Large intestine (tissue), 3 donors: Measurements from ENCODE around the gene MAPK8IP3. TPM values are rescaled to one million over a fixed set of nuclear protein-coding genes. Genes with fewer than 3 reads are reported as not detected.
"Not testable (repeated sequence)": the region's sequence is repeated elsewhere in the genome, so short reads cannot be mapped to it uniquely, and the experiment has no call there.

Source experiments
- DNase-seq, 2 donors: peaks; one replicate each; pipeline versions ENCODE4 v3.0.0 to v3.0.0-alpha.2; 2013
- H3K27ac ChIP-seq: one replicate; pipeline ENCODE4 v1.5.1; 2013; ENCODE audit warnings: low read length
- H3K27me3 ChIP-seq: 2 replicates; pipeline ENCODE4 v1.6.1; 2013; ENCODE audit warnings: low read length; ENCODE audit not compliant: control insufficient read depth, insufficient read depth
- H3K36me3 ChIP-seq: 2 replicates; pipeline ENCODE4 v1.6.1; 2013; ENCODE audit warnings: low read length; ENCODE audit not compliant: control insufficient read depth, insufficient read depth
- H3K4me1 ChIP-seq: one replicate; pipeline ENCODE4 v1.6.1; 2013; ENCODE audit warnings: low read length; ENCODE audit not compliant: control insufficient read depth, insufficient read depth
- H3K4me3 ChIP-seq: one replicate; pipeline ENCODE4 v1.5.1; 2013; ENCODE audit warnings: low read length
- H3K9me3 ChIP-seq: one replicate; pipeline ENCODE4 v1.6.1; 2013; ENCODE audit warnings: mild to moderate bottlenecking, low read depth, low read length, moderate library complexity; ENCODE audit not compliant: control insufficient read depth
- WGBS: methylation state at CpG from one replicate; pipeline ENCODE4 v1.1.5; 2013; ENCODE audit warnings: low lambda C conversion rate; ENCODE audit not compliant: insufficient coverage; 5-methylcytosine and 5-hydroxymethylcytosine counted together
- polyA plus RNA-seq: library from polyadenylated mRNA; unstranded; fragments of 120-200 nt; gene quantifications from one replicate; pipeline ENCODE4 v1.2.1, GENCODE V29; 2013

MAPK8IP3 gene
- polyA plus RNA-seq, 1 donor = 67.8 TPM

DNA sequence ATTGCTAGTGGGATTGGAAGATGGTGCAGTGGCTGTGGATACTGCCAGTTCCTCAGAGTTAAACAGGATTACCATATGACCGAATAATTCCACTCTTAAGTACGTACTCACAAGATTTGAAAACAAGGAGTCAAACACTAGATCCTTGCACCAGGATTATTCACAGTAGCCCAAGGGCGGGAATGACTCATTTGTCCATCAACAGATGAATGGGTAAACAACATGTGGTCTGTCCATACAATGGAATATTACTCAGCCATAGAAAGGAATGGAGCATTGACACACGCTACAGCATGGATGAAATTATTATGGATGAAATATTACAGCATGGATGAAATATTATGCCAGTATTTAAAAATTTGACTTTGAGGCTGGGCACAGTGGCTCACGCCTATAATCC lies 9.1 kb upstream of the MAPK8IP3 start:
- no peaks in the 10 kb centered on the region for H3K4me1 ChIP-seq
- peaks cover 72% of the 10 kb centered on the region for H3K36me3 ChIP-seq
- no peak overlapping the region for H3K27ac ChIP-seq
- no peaks in the 10 kb centered on the region for H3K27me3 ChIP-seq
- H3K4me3 ChIP-seq = no peak overlapping the region
- WGBS = 100% methylated on average over 1 of the region's 5 CpGs
- H3K9me3 ChIP-seq = no peaks in the 10 kb centered on the region
- no peak for DNase-seq

DNA sequence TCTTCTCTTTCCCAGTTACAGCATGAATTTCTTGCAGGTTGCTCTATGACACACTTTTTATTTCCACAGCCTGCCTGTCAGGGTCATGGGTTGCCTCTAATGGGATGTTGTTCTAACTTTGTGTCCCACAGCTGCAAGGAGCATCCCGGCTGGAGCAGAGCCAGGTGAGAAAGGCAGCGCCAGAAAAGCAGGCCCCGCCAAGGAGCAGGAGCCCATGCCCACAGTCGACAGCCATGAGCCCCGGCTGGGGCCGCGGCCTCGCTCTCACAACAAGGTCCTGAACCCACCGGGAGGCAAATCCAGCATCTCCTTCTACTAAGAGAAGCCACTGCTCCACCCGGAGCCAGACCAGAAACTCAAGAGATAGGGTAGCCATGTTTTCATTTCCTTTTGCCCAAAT lies 7.3 kb upstream of the MAPK8IP3 start:
- H3K36me3 ChIP-seq = peaks cover 59% of the 10 kb centered on the region
- no peaks in the 10 kb centered on the region for H3K9me3 ChIP-seq
- no peak overlapping the region for H3K27ac ChIP-seq
- no peak overlapping the region for H3K4me3 ChIP-seq
- WGBS = no CpG with 5 or more reads among the region's 10 CpGs
- no peaks in the 10 kb centered on the region for H3K4me1 ChIP-seq
- no peak for DNase-seq
- H3K27me3 ChIP-seq = no peaks in the 10 kb centered on the region

DNA sequence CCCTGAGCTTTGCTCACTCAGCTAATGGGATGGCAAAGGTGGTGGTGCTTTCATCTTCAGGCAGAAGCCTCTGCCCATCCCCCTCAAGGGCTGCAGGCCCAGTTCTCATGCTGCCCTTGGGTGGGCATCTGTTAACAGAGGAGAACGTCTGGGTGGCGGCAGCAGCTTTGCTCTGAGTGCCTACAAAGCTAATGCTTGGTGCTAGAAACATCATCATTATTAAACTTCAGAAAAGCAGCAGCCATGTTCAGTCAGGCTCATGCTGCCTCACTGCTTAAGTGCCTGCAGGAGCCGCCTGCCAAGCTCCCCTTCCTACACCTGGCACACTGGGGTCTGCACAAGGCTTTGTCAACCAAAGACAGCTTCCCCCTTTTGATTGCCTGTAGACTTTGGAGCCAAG lies 5.7 kb upstream of the MAPK8IP3 start:
- peaks cover 46% of the 10 kb centered on the region for H3K36me3 ChIP-seq
- no CpG with 5 or more reads among the region's 3 CpGs for WGBS
- no peaks in the 10 kb centered on the region for H3K27me3 ChIP-seq
- no peaks in the 10 kb centered on the region for H3K4me1 ChIP-seq
- DNase-seq = no peak
- no peaks in the 10 kb centered on the region for H3K9me3 ChIP-seq
- no peak overlapping the region for H3K4me3 ChIP-seq
- no peak overlapping the region for H3K27ac ChIP-seq

DNA sequence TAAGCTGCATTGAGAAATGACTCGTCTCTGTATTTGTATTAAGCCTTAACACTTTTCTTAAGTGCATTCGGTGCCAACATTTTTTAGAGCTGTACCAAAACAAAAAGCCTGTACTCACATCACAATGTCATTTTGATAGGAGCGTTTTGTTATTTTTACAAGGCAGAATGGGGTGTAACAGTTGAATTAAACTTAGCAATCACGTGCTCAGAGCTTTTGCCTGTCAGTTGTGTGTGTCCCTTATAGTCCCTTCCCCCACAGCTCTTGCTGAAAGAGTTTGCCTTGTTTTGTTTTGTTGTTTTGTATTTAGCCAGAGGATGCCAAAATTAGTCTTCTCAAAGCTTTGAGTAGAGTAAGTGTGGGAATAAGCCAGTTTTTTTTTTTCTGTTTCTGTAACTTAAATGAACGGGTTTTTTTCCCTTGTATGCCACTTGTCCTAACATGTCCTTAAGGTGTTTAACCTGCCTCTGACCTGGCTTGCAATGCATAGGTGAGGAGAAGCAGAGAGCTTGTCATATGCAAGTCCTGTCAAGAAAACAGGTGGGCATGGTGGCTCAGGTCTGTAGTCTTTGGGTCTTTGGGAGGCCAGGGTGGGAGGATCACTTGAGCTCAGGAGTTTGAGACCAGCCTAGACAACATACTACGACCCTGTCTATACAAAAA lies 4.6 kb upstream of the MAPK8IP3 start:
- Histone ChIP-seq H3K27me3 (no peaks in the 10 kb centered on the region), H3K27ac (no peak overlapping the region), H3K9me3 (no peaks in the 10 kb centered on the region), H3K4me3 (no peak overlapping the region), H3K4me1 (no peaks in the 10 kb centered on the region), H3K36me3 (peaks cover 44% of the 10 kb centered on the region)
- DNase-seq = no peak
- WGBS = 70% methylated on average over 2 of the region's 6 CpGs

DNA sequence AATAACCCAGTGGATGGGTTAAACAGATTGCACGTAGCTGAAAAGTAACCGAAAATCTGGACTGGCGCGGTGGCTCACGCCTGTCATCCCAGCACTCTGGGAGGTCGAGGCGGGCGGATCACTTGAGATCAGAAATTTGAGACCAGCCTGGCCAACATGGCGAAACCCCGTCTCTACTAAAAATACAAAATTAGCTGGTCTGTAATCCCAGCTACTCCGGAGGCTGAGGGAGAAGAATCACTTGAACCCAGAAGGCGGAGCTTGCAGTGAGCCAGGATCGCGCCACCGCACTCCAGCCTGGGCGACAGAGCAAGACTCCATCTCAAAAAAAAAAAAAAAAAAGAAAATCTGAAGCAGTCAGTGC lies 689 bp upstream of the MAPK8IP3 start:
- H3K27me3 ChIP-seq, H3K4me1 ChIP-seq, H3K9me3 ChIP-seq: not testable (repeated sequence)
- no CpG with 5 or more reads among the region's 16 CpGs for WGBS
- Histone ChIP-seq H3K36me3 (peaks cover 18% of the 10 kb centered on the region), H3K27ac (peak overlapping the region; percentile 95), H3K4me3 (peak overlapping the region; percentile 88)
- peak in 1 of 2 donors; percentile 6 for DNase-seq

DNA sequence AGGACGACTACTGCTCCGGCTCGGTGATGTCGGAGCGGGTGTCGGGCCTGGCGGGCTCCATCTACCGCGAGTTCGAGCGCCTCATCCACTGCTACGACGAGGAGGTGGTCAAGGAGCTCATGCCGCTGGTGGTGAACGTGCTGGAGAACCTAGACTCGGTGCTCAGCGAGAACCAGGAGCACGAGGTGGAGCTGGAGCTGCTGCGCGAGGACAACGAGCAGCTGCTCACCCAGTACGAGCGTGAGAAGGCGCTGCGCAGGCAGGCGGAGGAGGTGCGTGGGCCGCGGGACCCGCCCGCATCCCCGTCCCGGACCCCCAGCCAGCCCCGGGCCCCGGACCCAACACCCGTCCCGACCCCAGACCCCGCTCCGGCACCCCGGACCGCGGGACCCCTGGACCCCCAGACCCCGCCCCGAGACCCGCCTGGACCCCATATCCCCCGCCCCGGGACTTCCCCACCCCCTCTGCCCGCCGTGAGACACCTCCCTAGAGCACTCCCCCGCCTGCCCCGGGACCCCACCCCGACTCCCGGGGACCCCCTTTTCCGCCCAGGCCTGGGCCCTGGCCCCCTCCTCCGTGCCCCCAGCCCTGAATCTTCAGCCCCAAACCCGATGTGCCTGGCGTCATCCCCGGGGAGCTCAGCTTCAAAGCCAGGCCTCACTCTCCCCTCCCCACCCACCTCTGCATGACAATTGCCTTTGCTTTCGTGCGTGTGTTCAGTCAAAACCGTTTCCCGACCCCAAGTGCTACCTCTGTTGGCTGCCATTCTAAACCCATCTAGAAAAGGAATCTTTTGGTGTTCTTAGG lies 594 bp downstream of the MAPK8IP3 start:
- no peaks in the 10 kb centered on the region for H3K9me3 ChIP-seq
- H3K36me3 ChIP-seq = peaks cover 10% of the 10 kb centered on the region
- no CpG with 5 or more reads among the region's 62 CpGs for WGBS
- peak; percentile 19 to 39 for DNase-seq
- H3K4me3 ChIP-seq = peak overlapping the region; percentile 93
- H3K27ac ChIP-seq = peak overlapping the region; percentile 64
- H3K4me1 ChIP-seq = peaks cover 6% of the 10 kb centered on the region
- no peaks in the 10 kb centered on the region for H3K27me3 ChIP-seq

DNA sequence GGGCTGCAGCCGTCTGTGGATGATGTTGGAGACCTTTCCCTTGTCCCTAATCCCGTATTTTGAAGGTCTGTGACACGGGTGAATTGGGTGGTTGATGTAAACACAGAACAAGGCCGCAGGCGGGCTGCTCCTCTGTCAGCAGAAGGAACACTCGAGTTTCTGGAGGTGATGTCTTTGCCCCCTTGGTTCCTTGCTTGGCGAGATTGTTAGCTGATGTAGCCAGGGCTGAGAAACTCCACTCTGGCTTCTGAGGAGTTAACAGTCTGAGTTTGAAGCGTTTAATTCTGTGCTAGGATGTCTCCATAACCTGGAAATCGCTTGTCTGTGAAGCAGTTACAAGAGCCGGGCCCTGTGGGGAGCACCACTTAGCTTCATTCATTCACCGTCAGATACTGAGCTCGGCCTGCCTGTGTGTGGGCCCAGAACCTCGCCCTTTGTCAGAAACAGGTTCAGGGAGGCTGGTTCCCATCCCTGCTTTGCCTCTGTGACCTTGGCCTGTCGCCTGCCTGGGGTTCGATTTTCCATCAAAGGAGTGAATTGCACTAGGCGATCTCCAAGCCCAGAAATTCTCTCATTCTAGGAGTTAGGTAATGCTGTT lies 1.3 kb downstream of the MAPK8IP3 start:
- peak overlapping the region; percentile 6 for H3K27ac ChIP-seq
- H3K27me3 ChIP-seq = no peaks in the 10 kb centered on the region
- peak overlapping the region; percentile 93 for H3K4me3 ChIP-seq
- peaks cover 6% of the 10 kb centered on the region for H3K4me1 ChIP-seq
- WGBS = no CpG with 5 or more reads among the region's 16 CpGs
- no peaks in the 10 kb centered on the region for H3K9me3 ChIP-seq
- peaks cover 8% of the 10 kb centered on the region for H3K36me3 ChIP-seq
- DNase-seq = peak in 1 of 2 donors; percentile 39

DNA sequence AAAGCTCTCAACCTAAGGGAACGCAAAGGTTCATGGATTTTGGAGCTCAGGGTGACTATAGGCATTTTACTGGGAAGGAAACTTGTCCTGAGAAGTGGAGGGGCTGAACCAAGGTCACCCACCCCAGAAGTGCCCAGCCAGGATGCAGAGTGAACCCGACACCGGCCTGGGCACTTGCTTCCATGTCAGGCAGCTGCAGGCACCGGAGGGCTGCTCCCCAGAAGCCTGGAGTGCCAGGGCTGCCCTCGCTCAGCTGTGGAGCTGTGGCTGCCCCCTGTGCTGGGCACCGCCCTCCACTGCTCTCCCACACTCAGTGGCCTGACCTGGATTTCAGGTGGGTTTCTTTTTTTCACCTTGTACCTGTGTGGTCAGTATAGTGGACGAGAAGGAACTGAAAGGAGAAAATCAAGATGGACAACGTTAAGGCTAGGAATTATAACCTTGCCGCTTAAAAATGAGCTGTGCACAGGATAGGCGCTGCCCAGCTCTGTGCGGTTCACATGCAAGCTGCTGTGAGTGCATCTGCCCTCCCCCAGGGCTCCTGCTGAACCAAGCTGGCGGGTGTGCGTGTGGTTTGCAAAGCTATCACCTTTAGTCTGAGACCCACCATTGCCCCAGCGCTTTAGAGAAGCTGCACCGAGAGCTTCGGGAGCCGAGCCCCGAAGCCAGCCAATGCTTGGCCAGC lies 2.2 kb downstream of the MAPK8IP3 start:
- no CpG with 5 or more reads among the region's 18 CpGs for WGBS
- peaks cover 11% of the 10 kb centered on the region for H3K36me3 ChIP-seq
- no peak for DNase-seq
- H3K27ac ChIP-seq = no peak overlapping the region
- H3K27me3 ChIP-seq = no peaks in the 10 kb centered on the region
- H3K4me1 ChIP-seq = peaks cover 6% of the 10 kb centered on the region
- H3K9me3 ChIP-seq = no peaks in the 10 kb centered on the region
- H3K4me3 ChIP-seq = no peak overlapping the region

DNA sequence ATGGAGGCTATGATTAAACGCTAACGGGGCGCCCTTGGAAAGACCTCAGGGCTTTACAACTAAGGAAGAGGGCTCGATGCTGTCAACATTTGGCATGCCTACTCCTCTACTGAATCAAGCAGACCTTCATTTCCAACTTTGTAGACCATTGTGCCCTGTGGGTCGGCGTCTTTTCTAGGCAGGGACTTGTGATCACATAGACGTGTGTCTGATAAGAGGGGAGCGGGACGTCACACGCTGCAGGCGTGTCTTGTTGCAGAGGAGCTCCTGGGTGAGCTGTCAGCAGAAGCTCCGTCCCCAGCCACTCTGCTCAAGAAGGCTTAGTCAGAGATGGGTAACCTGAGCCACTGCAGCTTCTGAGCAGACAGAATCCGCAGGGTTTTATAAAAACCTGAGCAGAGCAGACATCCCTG lies 2.8 kb downstream of the MAPK8IP3 start:
- H3K27ac ChIP-seq = no peak overlapping the region
- H3K36me3 ChIP-seq = peaks cover 11% of the 10 kb centered on the region
- H3K9me3 ChIP-seq = no peaks in the 10 kb centered on the region
- no peak overlapping the region for H3K4me3 ChIP-seq
- H3K4me1 ChIP-seq = peaks cover 6% of the 10 kb centered on the region
- no peak for DNase-seq
- no CpG with 5 or more reads among the region's 13 CpGs for WGBS
- no peaks in the 10 kb centered on the region for H3K27me3 ChIP-seq

DNA sequence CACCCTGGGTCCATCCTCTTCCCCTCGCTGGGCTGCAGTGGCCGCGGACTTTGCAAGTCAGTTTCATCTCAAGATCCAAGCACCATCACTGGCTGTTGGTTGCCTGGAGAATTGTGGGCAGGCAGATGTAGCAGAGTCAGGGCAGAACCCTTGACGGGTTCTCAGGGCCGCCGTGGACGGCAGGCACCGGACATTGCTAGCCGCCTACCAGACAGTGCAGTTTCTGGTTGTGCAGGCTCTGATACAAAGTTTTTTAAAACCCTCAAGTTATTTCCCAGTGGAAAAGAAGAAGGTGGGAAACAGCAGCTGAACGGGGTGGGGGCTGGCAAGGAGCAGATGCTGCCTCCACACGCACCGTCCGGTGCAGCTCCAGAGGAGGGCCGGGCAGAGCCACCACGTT lies 3.4 kb downstream of the MAPK8IP3 start:
- H3K27ac ChIP-seq = no peak overlapping the region
- H3K4me1 ChIP-seq = peaks cover 6% of the 10 kb centered on the region
- H3K9me3 ChIP-seq = no peaks in the 10 kb centered on the region
- no CpG with 5 or more reads among the region's 15 CpGs for WGBS
- DNase-seq = no peak
- H3K36me3 ChIP-seq = peaks cover 11% of the 10 kb centered on the region
- H3K27me3 ChIP-seq = no peaks in the 10 kb centered on the region
- H3K4me3 ChIP-seq = no peak overlapping the region
